Measurements from ENCODE around the gene CFAP97. TPM values are rescaled to one million over a fixed set of nuclear protein-coding genes. Genes with fewer than 3 reads are reported as not detected.

CFAP97 gene
- total and polyA plus RNA-seq, 2 donors from 2014 or later: 8.0 to 39.4 TPM

DNA sequence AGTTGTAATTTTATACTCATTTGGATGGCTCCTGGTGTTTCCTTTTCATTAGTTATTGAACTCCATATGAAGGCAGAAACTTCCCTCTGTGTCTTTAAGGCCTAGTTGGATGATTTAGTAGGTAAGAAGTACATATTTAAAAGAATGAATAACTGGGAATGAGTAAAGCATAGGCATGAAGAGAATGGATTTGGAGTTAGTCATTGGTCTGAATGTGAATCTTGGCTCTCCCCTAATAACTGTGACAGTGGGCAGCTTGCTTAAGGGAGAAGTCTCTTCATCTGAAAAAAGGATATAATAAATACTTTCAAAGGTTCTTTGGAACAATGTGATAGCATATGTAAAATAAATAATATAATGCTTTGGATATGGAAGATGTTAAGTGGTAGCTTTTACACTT is 18.8 kb upstream of the CFAP97 start:
- TF ChIP-seq, protein P1, sequence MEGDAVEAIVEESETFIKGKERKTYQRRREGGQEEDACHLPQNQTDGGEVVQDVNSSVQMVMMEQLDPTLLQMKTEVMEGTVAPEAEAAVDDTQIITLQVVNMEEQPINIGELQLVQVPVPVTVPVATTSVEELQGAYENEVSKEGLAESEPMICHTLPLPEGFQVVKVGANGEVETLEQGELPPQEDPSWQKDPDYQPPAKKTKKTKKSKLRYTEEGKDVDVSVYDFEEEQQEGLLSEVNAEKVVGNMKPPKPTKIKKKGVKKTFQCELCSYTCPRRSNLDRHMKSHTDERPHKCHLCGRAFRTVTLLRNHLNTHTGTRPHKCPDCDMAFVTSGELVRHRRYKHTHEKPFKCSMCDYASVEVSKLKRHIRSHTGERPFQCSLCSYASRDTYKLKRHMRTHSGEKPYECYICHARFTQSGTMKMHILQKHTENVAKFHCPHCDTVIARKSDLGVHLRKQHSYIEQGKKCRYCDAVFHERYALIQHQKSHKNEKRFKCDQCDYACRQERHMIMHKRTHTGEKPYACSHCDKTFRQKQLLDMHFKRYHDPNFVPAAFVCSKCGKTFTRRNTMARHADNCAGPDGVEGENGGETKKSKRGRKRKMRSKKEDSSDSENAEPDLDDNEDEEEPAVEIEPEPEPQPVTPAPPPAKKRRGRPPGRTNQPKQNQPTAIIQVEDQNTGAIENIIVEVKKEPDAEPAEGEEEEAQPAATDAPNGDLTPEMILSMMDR (IDR thresholded peaks at IDR 0.05; ENCODE audit: borderline replicate concordance, extremely low read depth, insufficient read depth): no peak
- H3K36me3 ChIP-seq (ENCODE audit: control insufficient read depth in 2 of 3, insufficient read depth in 3 of 3, low read length in 3 of 3): no peaks in the 10 kb centered on the region
- no peaks in the 10 kb centered on the region for H3K9me3 ChIP-seq (ENCODE audit: control insufficient read depth in 2 of 3, insufficient read depth in 1 of 3, low read length in 3 of 3)
- no peak for FAIRE-seq
- H3K27ac ChIP-seq (ENCODE audit: low read depth in 2 of 2, low read length in 2 of 2): no peak overlapping the region
- DNase-seq: no peak
- intact Hi-C loops (cut with DNase I): no loop called here
- no peaks in the 10 kb centered on the region for H3K27me3 ChIP-seq (ENCODE audit: control insufficient read depth, insufficient read depth, low read length)
- no peak overlapping the region for H3K4me3 ChIP-seq (ENCODE audit: low read length in 3 of 3)
- H3K4me1 ChIP-seq (ENCODE audit: control insufficient read depth in 2 of 3, insufficient read depth in 2 of 3, low read depth in 1 of 3, low read length in 3 of 3): peaks cover 2 to 10% (median 9%) of the 10 kb centered on the region in 3 donors
- H3K9ac ChIP-seq (ENCODE audit: low read length in 3 of 3): no peak overlapping the region

DNA sequence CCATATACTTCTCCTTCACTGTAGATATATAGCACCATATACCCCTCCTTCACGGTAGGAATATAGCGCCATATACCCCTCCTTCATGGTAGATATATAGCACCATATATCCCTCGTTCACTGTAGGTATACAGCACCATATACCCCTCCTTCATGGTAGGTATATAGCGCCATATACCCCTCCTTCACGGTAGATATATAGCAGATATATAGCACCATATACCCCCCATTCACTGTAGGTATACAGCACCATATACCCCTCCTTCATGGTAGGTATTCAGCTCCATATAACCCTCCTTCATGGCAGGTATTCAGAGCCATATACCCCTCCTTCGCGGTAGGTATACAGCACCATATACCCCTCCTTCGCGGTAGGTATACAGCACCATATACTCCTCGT is 18.1 kb upstream of the CFAP97 start:
- Histone ChIP-seq H3K36me3 (ENCODE audit: control insufficient read depth in 2 of 3, insufficient read depth in 3 of 3, low read length in 3 of 3) (no peaks in the 10 kb centered on the region), H3K27ac (ENCODE audit: low read depth in 2 of 2, low read length in 2 of 2) (no peak overlapping the region), H3K27me3 (ENCODE audit: control insufficient read depth, insufficient read depth, low read length) (no peaks in the 10 kb centered on the region), H3K9ac (ENCODE audit: low read length in 3 of 3) (no peak overlapping the region), H3K9me3 (ENCODE audit: control insufficient read depth in 2 of 3, insufficient read depth in 1 of 3, low read length in 3 of 3) (no peaks in the 10 kb centered on the region), H3K4me3 (ENCODE audit: low read length in 3 of 3) (no peak overlapping the region), H3K4me1 (ENCODE audit: control insufficient read depth in 2 of 3, insufficient read depth in 2 of 3, low read depth in 1 of 3, low read length in 3 of 3) (peaks cover 0 to 4% (median 3%) of the 10 kb centered on the region in 3 donors)
- no peak for DNase-seq
- FAIRE-seq: no peak
- intact Hi-C loops (cut with DNase I): no loop called here
- TF ChIP-seq, protein P1 (IDR thresholded peaks at IDR 0.05; ENCODE audit: borderline replicate concordance, extremely low read depth, insufficient read depth): no peak

DNA sequence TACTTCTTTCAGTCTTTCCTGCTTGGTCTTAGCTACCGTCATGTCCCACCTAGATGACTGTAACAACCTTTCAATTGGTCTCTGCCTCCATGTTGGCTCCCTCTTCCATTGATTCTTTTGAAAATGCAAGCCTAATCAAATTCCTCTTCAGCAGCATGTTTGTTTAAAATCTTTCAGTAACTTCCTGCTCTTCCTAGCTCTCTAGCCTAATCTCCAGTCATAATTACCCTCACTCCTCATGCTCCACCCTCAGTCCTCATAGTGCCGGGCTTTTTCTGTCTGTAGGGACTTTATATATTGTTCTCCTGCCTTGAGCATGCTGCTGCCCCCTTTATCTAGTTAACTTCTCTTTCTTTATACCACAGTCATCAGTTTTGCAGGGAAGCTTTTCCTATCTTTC is 17.7 kb upstream of the CFAP97 start:
- H3K36me3 ChIP-seq (ENCODE audit: control insufficient read depth in 2 of 3, insufficient read depth in 3 of 3, low read length in 3 of 3): no peaks in the 10 kb centered on the region
- intact Hi-C loops (cut with DNase I): no loop called here
- DNase-seq (no peak), FAIRE-seq (no peak)
- no peak overlapping the region for H3K4me3 ChIP-seq (ENCODE audit: low read length in 3 of 3)
- H3K9ac ChIP-seq (ENCODE audit: low read length in 3 of 3): no peak overlapping the region
- no peaks in the 10 kb centered on the region for H3K9me3 ChIP-seq (ENCODE audit: control insufficient read depth in 2 of 3, insufficient read depth in 1 of 3, low read length in 3 of 3)
- H3K4me1 ChIP-seq (ENCODE audit: control insufficient read depth in 2 of 3, insufficient read depth in 2 of 3, low read depth in 1 of 3, low read length in 3 of 3): peaks cover 0 to 2% (median 0%) of the 10 kb centered on the region in 3 donors
- TF ChIP-seq, protein P1 (IDR thresholded peaks at IDR 0.05; ENCODE audit: borderline replicate concordance, extremely low read depth, insufficient read depth): no peak
- H3K27me3 ChIP-seq (ENCODE audit: control insufficient read depth, insufficient read depth, low read length): no peaks in the 10 kb centered on the region
- H3K27ac ChIP-seq (ENCODE audit: low read depth in 2 of 2, low read length in 2 of 2): no peak overlapping the region

Data from kidney (tissue), 14 donors.